ENCODE results near the gene PRR13. TPM values are rescaled to one million over a fixed set of nuclear protein-coding genes. Genes with fewer than 3 reads are reported as not detected.

Gene PRR13
- total and polyA plus RNA-seq, 2 of the 13 experiments (the other 11 are each of a cell fraction or from before 2014, with no cell fraction given), result 65.0 to 102 TPM

DNA sequence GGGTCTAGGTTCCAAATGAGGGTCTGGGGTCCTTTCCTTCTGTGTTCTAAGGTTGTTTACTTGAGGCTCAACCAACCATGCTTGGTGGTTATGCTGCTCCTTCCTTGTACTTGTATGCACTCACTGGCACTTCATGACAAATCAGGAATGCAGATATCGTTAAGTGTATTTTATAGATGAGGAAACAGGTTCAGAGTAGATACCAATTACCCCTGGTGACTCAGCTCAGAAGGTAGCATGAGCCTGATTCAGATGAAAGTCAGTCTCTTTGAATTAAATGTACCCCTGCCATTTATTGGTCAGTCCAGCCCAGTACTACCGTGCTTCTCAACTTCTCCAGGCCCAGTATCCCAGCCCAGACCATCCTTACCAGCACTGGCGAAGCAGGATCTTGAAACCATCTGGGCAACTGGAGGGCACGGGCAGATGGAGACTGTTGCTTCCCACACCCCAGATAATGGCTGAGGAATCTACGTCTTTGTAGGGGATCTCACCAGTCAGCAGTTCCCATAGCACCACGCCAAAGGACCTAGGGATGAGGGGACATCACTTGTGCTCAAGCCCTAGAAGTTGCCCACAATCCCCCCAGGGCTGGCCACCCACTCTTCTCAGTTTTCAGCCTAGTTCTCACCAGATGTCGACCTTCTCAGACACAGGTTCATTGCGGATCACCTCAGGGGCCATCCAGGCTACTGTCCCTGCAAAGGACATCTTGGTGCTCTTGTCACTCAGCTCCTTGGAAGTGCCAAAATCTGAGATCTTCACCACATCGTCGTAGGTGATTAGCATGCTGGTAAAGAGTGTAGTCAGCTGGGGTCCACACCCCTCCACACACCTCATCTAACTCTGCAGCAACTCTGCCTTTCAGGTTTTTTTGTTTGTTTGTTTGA, 43.4 kb downstream of the PRR13 start (continued):
- TF ChIP-seq GTF2F1 (IDR thresholded peaks at IDR 0.05; ENCODE audit: low read length) (no peak), PTBP1 (IDR thresholded peaks at IDR 0.05; ENCODE audit: low read depth, low read length, poor library complexity, severe bottlenecking) (no peak), ARID4A (CRISPR knock-in tag; IDR thresholded peaks at IDR 0.05; ENCODE audit: borderline replicate concordance) (no peak), TCF7L2 (IDR thresholded peaks at IDR 0.05; ENCODE audit: low read depth, low read length) (no peak), IRF9 (CRISPR knock-in tag; IDR thresholded peaks at IDR 0.05; ENCODE audit: borderline replicate concordance) (0 out of 2 replicates have a peak, but pooled peaks have one; percentile 16), FOXA3 (CRISPR knock-in tag; IDR thresholded peaks at IDR 0.05) (no peak)

Measured in HepG2 (cell line).